Epithelial cell of prostate (primary cell): ENCODE data around the gene LARP7.

Experiments used
- DNase-seq: peaks from one replicate; pipeline ENCODE4 v3.0.0-alpha.2; 2011; ENCODE audit warnings: low read depth, low spot score
- H3K27ac ChIP-seq: fragments of 450-650 bp; 2 replicates; pipeline ENCODE4 v1.5.1; 2017; ENCODE audit warnings: mild to moderate bottlenecking

Gene LARP7

GRCh38 chr4:112706840-112707207, 69.9 kb downstream of the LARP7 start:
- H3K27ac ChIP-seq = no peak overlapping the region

More at GRCh38 chr4:112706840-112707207, 69.9 kb downstream of the LARP7 start:
- DNase-seq = no peak
